Measurements from ENCODE around the gene FEM1C. TPM values are rescaled to one million over a fixed set of nuclear protein-coding genes. Genes with fewer than 3 reads are reported as not detected.

Gene FEM1C
- total RNA-seq, 4 donors from 2014 or later: 41.3 to 71.0 (median 51.5) TPM

DNA sequence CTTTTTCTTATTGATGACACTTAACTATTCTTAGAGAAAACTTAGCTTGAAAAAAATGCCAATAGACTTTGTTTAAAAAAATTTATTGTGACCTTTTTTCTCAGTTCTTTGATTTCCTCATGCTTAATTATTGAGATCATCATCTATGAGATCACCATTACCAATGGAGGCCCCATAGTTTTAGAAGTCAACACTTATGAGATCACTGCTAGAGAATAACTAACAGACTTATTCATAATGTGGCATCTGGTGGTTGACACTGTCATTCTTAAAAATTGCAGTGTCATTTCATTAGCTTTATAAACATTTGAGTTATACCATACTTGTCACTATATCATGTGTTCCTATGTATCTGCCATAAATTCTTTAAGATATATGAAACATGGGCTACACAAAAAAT is 14.9 kb upstream of the FEM1C start:
- no peaks in the 10 kb centered on the region for H3K36me3 ChIP-seq
- no peak for TF ChIP-seq POLR2AphosphoS5 (IDR thresholded peaks at IDR 0.05)
- no peak for TF ChIP-seq EP300 (IDR thresholded peaks at IDR 0.05)
- no peak for TF ChIP-seq POLR2A (IDR thresholded peaks at IDR 0.05; ENCODE audit: low read depth)
- TF ChIP-seq, protein P1, sequence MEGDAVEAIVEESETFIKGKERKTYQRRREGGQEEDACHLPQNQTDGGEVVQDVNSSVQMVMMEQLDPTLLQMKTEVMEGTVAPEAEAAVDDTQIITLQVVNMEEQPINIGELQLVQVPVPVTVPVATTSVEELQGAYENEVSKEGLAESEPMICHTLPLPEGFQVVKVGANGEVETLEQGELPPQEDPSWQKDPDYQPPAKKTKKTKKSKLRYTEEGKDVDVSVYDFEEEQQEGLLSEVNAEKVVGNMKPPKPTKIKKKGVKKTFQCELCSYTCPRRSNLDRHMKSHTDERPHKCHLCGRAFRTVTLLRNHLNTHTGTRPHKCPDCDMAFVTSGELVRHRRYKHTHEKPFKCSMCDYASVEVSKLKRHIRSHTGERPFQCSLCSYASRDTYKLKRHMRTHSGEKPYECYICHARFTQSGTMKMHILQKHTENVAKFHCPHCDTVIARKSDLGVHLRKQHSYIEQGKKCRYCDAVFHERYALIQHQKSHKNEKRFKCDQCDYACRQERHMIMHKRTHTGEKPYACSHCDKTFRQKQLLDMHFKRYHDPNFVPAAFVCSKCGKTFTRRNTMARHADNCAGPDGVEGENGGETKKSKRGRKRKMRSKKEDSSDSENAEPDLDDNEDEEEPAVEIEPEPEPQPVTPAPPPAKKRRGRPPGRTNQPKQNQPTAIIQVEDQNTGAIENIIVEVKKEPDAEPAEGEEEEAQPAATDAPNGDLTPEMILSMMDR (IDR thresholded peaks at IDR 0.05): no peak
- peak overlapping the region in 3 of 4 donors; percentile 80 to 86 (median 84) for H3K27ac ChIP-seq (replicated peaks in 1 of 4)
- H3K9me3 ChIP-seq: no peaks in the 10 kb centered on the region
- no peaks in the 10 kb centered on the region for H3K27me3 ChIP-seq
- no peak overlapping the region for H3K4me3 ChIP-seq
- peaks cover 19 to 38% (median 32%) of the 10 kb centered on the region in 4 donors for H3K4me1 ChIP-seq
- intact Hi-C loops (cut with DNase I): no loop called here
- DNase-seq (ENCODE audit: extremely low spot score): no peak

DNA sequence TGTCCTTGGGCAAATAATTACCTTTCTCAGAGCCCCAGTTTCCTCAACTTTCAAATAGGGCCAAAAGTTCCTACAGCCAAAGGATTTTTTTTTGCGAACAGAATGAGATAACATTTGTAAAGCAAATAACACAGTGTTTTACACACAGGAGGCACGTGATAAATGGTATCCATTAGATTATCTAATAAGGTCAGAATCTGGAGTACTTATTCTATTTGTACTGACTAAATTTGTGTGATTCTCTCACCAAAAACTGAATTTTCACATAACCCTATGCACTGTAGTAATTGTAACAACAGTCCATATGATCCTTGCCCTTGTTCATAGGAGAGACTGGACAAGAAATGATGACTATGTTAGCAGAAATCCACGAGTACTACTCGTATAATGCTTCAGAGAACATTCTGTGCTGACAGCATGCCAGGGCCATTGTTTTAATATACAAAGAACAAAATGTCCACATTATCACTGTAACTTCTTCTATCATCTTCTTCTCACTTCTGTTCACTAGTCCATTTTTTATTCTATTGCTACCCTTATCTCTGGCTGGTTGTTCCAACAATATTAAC is 13.9 kb upstream of the FEM1C start:
- H3K4me1 ChIP-seq: peaks cover 19 to 38% (median 32%) of the 10 kb centered on the region in 4 donors
- peak overlapping the region; percentile 68 to 86 (median 82) for H3K27ac ChIP-seq (replicated peaks in 1 of 4)
- no peaks in the 10 kb centered on the region for H3K36me3 ChIP-seq
- 66% methylated on average over 4 of the region's 4 CpGs for WGBS
- TF ChIP-seq POLR2AphosphoS5 (IDR thresholded peaks at IDR 0.05) (peak; percentile 63 to 88), EP300 (IDR thresholded peaks at IDR 0.05) (peak; percentile 97), POLR2A (IDR thresholded peaks at IDR 0.05; ENCODE audit: low read depth) (no peak)
- TF ChIP-seq, protein P1 (IDR thresholded peaks at IDR 0.05): no peak
- H3K9me3 ChIP-seq: no peaks in the 10 kb centered on the region
- H3K4me3 ChIP-seq: no peak overlapping the region
- intact Hi-C loops (cut with DNase I): no loop called here
- DNase-seq (ENCODE audit: extremely low spot score): no peak
- H3K27me3 ChIP-seq: no peaks in the 10 kb centered on the region

DNA sequence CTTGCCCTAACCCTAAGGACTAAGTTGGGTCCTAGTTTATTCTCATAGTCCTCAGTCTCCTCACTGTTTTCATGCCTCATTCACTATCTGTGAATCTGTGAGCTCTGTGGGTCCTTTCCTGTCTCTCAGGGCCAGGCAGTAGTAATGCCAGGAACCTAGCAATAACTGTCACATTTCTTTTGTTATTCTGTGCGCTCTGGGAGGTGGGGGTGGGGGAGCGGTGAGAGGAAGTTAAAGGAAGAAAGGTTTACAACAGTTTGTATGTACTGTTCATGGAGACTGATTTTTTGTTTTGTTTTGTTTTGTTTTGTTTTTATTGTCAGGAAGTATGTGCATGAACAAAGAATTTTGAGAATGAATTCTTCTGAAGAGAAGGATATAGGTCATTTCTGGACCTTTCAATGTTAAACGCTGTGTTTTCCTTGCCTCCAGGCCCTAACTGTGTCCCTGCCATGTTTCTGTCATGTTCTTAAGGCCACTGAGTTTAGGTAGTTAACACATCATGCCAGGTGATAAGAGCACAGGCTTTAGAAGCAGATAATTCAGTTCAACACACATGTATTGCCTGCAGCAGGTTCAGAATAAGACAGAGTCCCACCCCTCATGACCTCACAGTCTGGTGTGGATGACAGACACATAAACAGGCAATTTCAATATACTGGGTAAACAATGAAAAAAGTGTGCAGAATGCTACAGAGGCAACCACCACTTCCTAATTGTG is 13.3 kb upstream of the FEM1C start:
- 82% methylated on average over 3 of the region's 3 CpGs for WGBS
- intact Hi-C loops (cut with DNase I): no loop called here
- peak overlapping the region; percentile 68 to 86 (median 82) for H3K27ac ChIP-seq (replicated peaks in 1 of 4)

DNA sequence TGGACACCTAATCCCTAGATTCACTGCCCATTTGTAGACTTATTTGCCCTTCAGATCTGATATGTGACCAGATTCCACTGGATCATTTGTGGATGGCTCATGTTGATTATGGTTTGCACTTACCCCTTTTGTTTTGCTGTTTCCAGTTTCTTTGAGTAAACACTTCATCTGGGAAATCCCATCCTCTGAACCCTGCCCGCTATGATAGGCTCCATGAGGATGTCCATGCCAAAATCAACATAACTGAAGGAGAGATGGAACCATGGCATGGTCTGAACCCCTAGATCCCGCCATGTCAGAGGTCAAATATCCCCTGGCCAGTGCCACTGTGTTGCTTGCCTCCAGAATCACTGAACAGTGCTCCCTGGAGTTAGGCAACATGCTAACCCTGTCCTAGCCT is 11.7 kb upstream of the FEM1C start:
- DNase-seq (ENCODE audit: extremely low spot score): no peak
- no peaks in the 10 kb centered on the region for H3K27me3 ChIP-seq
- H3K4me1 ChIP-seq: peaks cover 19 to 38% (median 32%) of the 10 kb centered on the region in 4 donors
- 95% methylated on average over 2 of the region's 2 CpGs for WGBS
- TF ChIP-seq, protein P1 (IDR thresholded peaks at IDR 0.05): no peak
- TF ChIP-seq POLR2AphosphoS5 (IDR thresholded peaks at IDR 0.05) (no peak), POLR2A (IDR thresholded peaks at IDR 0.05; ENCODE audit: low read depth) (no peak), EP300 (IDR thresholded peaks at IDR 0.05) (no peak)
- H3K9me3 ChIP-seq: no peaks in the 10 kb centered on the region
- no peak overlapping the region for H3K27ac ChIP-seq (replicated peaks in 1 of 4)
- H3K36me3 ChIP-seq: no peaks in the 10 kb centered on the region
- H3K4me3 ChIP-seq: no peak overlapping the region
- intact Hi-C loops (cut with DNase I): no loop called here

More for the DNA sequence above, 13.3 kb upstream of the FEM1C start:
- Histone ChIP-seq H3K27me3 (no peaks in the 10 kb centered on the region), H3K36me3 (no peaks in the 10 kb centered on the region), H3K4me3 (no peak overlapping the region), H3K4me1 (peaks cover 19 to 38% (median 32%) of the 10 kb centered on the region in 4 donors), H3K9me3 (no peaks in the 10 kb centered on the region)
- TF ChIP-seq EP300 (IDR thresholded peaks at IDR 0.05): no peak
- TF ChIP-seq POLR2AphosphoS5 (IDR thresholded peaks at IDR 0.05): no peak
- no peak for TF ChIP-seq POLR2A (IDR thresholded peaks at IDR 0.05; ENCODE audit: low read depth)
- TF ChIP-seq, protein P1 (IDR thresholded peaks at IDR 0.05): no peak
- DNase-seq (ENCODE audit: extremely low spot score): no peak
